H4 (cell line): ENCODE results near the gene CD274. TPM values are rescaled to one million over a fixed set of nuclear protein-coding genes. Genes with fewer than 3 reads are reported as not detected.
"Not testable (repeated sequence)": the region's sequence is repeated elsewhere in the genome, so short reads cannot be mapped to it uniquely, and the experiment has no call there.

Source experiments
- DNase-seq: peaks from one replicate; pipeline ENCODE4 v3.0.0-alpha.2; 2015; ENCODE audit warnings: low spot score
- total RNA-seq: library from RNA; depleted of rRNA; stranded (reverse); fragments of >200 nt; shearing (Covaris generic); gene quantifications from 2 replicates; pipeline ENCODE4 v1.2.3, GENCODE V29; 2014

Gene CD274
- total RNA-seq, 1 experiment from 2014 or later: 0.95 TPM

GRCh38 chr9:5466766-5467165 lies 16.4 kb downstream of the CD274 start:
- no peak for DNase-seq

DNA sequence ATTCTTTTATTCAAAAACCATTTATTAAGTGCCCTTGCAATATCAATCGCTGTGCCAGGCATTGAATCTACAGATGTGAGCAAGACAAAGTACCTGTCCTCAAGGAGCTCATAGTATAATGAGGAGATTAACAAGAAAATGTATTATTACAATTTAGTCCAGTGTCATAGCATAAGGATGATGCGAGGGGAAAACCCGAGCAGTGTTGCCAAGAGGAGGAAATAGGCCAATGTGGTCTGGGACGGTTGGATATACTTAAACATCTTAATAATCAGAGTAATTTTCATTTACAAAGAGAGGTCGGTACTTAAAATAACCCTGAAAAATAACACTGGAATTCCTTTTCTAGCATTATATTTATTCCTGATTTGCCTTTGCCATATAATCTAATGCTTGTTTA lies 18.5 kb downstream of the CD274 start:
- no peak for DNase-seq

DNA sequence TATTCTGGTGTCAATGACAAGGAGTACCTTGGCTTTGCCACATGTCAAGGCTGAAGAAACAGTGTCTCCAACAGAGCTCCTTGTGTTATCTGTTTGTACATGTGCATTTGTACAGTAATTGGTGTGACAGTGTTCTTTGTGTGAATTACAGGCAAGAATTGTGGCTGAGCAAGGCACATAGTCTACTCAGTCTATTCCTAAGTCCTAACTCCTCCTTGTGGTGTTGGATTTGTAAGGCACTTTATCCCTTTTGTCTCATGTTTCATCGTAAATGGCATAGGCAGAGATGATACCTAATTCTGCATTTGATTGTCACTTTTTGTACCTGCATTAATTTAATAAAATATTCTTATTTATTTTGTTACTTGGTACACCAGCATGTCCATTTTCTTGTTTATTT lies 19.8 kb downstream of the CD274 start:
- no peak for DNase-seq

- DNase-seq: no peak
Observed at GRCh38 chr9:5470816-5471215, 20.5 kb downstream of the CD274 start.

DNA sequence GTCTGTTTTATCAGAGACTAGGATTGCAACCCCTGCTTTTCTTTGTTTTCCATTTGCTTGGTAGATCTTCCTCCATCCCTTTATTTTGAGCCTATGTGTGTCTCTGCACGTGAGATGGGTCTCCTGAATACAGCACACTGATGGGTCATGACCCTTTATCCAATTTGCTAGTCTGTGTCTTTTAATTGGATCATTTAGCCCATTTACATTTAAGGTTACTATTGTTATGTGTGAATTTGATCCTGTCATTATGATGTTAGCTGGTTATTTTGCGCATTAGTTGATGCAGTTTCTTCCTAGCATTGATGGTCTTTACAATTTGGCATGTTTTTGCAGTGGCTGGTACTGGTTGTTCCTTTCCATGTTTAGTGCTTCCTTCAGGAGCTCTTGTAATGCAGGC lies 25.3 kb downstream of the CD274 start:
- DNase-seq: not testable (repeated sequence)

GRCh38 chr9:5478206-5478605 lies 27.9 kb downstream of the CD274 start:
- DNase-seq: no peak

DNA sequence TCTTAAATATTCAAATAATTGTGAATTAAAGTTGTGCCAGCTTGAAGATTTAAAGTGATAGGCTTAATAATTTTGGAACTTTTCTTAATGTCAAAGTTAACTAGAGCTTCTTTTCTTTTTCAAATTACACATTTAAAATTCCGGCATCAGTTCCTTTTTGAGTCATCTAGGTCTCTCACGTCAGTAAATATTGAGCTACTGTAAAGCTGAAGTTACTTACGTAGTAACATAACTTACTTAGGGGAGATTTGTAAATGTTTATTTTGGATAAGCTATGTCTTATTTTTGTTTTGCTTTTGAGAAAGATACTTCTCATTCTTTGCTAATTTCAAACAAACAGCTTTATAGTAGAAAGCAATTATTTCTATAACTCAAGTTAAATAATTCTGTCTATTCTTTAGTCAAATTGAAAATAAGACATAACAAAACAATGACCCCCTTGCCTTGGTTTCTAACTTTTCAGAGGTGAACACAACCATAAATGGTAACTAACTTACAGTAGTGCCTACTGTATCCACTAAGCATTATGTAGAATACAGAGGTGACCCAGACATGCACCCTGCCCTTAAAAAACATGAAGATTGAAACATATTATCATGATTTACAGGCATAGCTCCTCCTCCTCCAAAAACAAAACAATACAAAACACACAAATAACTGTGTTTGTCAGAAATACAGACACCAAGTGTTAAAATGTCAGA lies 29.8 kb downstream of the CD274 start:
- no peak for DNase-seq

DNA sequence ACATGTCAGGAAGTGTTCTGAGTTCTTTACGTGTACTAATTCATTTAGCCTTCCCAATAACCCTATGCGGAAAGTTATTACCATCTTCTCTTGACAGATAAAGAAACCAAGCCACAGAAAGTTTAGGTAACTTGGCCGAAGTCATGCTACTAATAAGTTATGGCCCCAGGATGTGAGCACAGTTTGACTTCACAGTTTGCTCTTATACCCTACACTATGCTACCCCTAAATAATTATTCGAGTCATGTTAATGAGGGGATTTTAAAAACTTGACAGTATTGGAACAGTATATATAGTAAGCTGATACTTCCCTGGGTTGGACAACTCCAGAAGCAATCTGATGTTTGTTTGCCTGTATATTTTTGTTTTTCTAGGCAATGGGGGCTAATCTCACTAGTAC lies 30.6 kb downstream of the CD274 start:
- no peak for DNase-seq

DNA sequence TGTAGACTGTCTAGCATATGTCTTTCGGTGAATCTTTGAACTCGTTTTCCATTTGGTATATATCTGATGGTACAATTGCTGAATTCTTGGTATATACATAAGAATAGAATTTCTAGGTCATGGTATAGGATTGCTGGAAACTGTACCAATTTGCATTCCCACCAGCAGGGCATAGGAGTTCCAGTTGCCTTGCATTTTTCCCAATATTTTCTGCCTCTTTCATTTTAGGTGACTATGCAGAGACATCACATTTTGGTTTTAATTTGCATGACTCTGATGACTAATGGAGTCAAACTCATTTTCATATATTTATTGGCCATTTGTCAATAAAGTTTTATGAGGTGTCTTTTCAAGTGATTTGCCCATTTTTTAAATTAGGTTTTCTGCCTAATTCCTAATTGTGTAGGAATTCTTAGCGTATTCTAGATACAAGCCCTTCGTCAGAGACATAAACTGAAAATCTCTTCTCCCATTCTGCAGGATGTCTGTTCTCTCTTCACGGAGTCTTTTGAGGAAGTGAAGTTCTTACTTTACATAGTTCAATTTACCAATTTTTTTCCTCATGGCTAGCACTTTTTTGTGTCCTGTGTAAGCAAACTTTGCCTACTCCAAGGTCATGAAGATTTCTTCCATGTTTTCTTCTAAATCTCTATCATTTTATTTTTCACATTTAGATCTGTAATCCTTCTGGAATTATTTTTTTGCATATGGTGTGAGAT lies 31.1 kb downstream of the CD274 start:
- no peak for DNase-seq

- no peak for DNase-seq
Observed at GRCh38 chr9:5482194-5482593, 31.9 kb downstream of the CD274 start.

GRCh38 chr9:5483306-5483705 lies 33.0 kb downstream of the CD274 start:
- no peak for DNase-seq

GRCh38 chr9:5485378-5486085 lies 35.2 kb downstream of the CD274 start:
- DNase-seq: no peak

- DNase-seq: no peak
Observed at GRCh38 chr9:5486988-5487387, 36.6 kb downstream of the CD274 start.

DNA sequence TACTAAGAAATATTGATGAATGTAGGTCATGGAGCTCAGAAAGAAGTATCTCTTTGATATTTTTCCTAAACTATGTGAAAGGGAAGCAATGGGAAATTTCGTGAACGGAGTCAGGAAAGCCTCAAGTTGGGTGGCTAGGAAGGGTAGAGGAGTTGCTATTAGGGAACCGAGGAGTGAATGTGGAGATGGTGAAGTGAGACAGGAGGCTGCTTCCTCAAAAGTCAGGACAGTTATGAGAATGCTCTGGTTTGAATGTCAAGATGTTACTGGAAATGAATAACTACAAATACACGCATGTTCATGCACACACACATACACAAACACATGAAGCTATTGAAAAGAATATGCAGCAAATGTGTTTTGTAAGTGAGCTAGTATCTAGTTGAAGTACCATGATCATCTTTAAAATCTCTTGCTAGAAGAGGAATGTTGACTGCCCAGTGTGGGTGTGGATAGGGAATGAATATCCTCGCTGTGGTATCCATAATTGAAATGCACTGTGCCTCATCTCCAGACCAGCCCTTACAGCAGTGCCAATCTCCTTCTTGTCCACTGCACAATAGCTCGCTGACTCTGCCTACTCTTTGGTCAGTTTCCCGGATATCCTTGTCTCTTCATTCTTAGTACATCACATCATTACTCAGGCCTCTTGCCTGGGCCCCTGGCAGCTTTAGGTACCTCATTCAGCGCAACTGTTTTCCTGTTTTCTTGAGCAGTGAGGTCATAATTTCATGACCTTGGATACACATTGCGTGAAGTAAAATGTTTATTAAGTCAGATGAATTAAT lies 38.1 kb downstream of the CD274 start:
- DNase-seq: no peak

GRCh38 chr9:5489630-5490490 lies 39.5 kb downstream of the CD274 start:
- DNase-seq: no peak

DNA sequence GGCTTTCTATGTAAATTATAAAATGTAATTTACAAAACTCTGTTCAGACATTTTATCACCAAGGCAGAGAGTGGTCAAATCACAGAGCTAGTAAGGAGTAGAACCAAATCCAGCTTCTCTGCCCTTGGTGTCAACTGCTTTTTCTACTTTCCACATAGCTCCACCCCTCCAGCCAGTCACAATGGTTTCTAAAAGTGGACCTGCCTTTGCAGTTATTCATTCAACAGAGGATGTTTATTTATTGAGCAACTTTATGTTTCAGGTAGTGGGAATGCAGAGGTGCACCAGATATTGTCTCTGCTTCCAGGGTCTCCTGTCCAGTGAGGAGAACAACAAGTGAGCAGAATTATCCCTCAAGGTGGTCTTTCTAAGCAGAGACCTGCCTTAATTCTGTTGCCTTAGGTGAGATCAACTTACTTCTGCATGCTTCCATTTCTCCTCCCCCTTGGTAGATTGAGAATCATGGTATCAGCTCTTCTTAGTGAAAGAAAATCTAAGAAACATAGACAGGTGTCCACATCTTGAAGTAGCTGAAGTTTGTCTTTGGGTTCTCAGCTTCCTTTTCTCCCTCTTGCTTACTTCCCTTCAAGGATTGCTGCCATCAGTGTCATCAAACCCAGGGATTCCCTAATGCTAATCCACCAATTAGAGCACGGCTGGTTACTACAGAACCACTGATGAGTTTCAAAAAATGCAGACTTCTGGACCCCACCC lies 42.8 kb downstream of the CD274 start:
- DNase-seq: no peak

DNA sequence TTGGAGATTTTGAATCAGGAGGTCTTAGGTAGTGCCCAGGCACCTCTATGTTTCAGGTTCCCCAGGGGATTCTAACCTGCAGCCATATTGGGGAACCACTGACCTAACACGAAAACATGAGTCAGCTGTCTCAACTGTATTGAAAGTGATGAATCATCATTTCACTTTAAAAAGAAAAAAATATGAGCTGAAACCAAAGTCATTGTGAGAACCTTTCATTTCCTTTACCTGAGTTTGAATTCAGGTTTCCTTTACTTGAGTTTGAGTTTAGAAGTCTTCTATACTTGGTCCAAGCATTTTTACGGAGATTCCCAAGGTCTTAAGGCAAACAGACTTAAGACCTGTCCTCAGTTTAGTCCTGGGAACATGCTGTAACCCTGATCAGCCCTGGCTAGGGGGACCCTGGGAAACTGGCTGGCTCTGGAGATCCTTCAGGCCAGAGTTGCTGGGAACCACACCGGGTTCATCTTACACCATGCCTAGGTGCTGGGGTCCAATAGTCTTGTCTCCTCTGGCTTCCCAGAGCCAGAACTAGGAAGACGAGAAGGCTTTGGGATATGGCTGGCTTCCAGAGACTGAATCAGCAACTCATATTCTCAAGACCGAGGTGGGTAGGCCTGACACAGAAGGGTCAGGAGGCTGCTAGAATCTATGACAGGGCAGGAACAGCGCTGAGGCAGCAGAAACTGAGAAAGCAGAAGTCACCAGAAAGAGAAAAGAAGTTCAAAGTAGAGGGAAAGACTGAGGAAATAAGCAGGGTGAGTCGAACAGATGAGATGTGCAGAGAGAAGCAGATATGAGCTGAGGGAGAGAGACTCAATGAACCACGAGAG lies 43.6 kb downstream of the CD274 start:
- DNase-seq: peak; percentile 19

GRCh38 chr9:5494765-5495164 lies 44.4 kb downstream of the CD274 start:
- not testable (repeated sequence) for DNase-seq

GRCh38 chr9:5499157-5499556 lies 48.8 kb downstream of the CD274 start:
- no peak for DNase-seq
